Left lobe of liver (tissue), 2 donors: ENCODE data around the gene TREML1. TPM values are rescaled to one million over a fixed set of nuclear protein-coding genes. Genes with fewer than 3 reads are reported as not detected.
A peak's percentile ranks its signal among the peaks of the same experiment; 100 is the strongest.
"Not testable (repeated sequence)": the region's sequence is repeated elsewhere in the genome, so short reads cannot be mapped to it uniquely, and the experiment has no call there.

Experiments
- ATAC-seq: fragments of 200-7000 bp; cut with Tn5 transposase; one replicate; pipeline ENCODE4 v1.9.1; 2020; ENCODE audit warnings: mild to moderate bottlenecking, moderate library complexity
- DNase-seq: peaks from one replicate; pipeline ENCODE4 v3.0.0-alpha.2; 2020; ENCODE audit warnings: low spot score
- total RNA-seq: library from RNA; stranded (reverse); gene quantifications from one replicate; pipeline ENCODE4 v1.2.1, GENCODE V29; 2021
- donor health status: DM: no; HTN: no; CAD: no; lungs with moderate emphysema.
- donor health status: DM: no; HTN: yes; CAD: no.

TREML1 gene
- total RNA-seq, 1 donor from 2014 or later = not detected

DNA sequence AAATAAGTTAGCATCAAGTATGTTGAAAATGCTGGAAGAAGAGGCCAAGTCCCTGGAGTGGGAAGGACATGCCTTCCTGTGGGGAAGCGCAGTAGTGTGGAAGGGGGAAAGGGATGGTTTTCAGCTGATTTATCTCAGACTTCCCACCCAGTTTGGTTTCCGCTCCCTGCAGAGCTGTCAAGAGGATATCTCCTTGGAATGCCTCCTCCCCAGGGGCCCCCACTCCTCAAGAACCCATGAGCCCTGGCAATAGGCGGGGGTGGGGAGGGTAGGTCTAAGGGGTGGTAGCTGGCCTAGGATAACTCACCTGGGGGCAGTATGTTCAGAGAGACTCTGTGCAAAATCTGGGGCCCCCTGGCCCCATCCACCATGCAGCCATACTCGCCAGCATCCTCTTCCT, 696 bp downstream of the TREML1 start:
- ATAC-seq = no peak

DNA sequence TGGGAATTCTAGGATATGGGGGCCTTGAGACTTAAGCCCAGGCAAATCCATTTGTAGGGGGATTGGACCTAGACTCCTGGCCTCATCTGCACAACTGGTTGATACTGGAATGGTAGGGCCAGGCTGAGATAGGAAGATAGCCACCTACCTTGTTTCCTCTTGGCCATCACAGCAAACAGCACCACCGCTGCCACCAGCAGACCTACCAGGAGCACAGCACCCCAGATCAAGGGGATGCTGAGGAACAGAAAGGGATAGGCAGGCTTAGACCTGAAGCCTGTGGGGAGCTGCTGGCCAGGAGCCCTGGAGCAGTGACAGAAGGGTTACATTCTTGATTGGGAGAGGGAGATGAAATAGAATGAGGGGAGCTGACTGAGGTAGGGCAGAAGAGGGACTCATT, 3.5 kb downstream of the TREML1 start:
- no peak for DNase-seq
- no peak for ATAC-seq

More for the DNA sequence above, 696 bp downstream of the TREML1 start:
- no peak for DNase-seq

DNA sequence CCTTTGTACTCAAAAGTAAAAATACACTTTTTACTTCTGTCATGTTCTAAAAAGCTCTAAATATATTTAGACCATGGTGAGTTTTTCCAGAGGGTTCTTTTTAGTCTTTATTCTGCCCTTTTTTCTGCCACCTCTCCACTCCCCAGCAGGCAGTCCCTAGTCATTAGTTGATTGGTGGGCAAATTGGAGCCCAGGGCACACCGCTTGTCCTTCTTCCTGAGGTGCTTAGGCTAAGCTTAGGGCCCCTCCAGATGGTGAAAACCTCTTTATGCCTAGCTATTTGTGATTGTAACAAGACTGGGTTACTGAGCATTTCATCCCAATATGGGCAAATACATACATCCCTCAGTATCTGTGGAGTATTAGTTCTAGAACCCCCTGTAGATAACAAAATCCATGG, 6.2 kb downstream of the TREML1 start:
- DNase-seq = no peak
- no peak for ATAC-seq

DNA sequence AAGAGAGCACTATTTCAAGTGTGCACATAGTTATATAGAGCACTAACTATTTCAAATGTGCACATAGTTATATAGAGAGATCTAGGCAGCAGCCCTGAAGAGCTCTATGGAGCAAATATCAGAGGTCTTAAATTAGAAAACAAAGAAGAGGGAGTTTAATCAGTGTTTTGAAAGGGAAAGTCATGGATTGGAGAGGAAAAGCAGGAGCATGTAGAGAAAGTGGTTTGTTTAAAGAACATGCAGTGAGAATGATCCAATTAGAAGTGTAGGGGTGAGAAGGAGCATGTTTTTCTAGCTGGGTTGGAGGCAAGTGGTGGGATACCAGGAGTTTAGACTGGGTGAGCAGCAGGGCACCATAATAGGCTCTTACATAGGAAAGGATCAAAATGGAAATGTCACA, 17.2 kb downstream of the TREML1 start:
- ATAC-seq (no peak), DNase-seq (no peak)

DNA sequence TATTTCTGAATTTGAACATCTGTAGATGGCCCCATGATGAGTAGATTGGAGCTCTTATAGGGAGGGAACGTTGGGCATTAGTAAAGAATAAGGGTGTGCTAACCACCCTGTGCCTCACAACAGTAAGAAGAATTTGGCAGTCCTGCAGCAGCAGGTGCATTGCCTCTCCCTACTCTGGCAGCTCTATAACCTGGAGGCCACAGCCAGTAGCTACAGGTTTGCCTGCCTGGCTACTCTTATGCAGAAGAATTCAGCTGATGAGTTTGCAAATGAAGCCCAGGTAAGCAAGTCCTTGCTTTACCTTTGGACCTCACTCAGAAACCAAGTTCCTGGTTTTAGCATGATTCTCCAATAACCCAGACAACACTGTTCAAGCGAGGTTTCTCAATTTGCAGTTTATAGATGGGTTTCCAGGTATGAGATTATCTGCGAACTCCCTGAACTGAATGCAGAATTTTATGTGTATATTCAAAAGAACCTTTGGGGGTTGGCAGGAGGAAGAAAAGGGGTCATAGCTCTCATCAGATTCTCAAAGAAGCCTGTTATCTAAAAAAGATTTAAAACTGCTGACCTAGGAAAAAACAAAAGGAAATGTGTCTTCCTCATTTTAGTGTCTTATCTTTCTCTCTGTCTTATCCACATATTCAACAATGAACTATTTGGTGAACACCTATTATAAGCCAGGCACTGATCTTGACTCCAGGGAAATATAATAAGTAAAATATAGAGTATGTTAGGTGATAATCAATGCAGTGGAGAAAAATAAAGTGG, 18.9 kb downstream of the TREML1 start:
- DNase-seq = no peak
- ATAC-seq = no peak

DNA sequence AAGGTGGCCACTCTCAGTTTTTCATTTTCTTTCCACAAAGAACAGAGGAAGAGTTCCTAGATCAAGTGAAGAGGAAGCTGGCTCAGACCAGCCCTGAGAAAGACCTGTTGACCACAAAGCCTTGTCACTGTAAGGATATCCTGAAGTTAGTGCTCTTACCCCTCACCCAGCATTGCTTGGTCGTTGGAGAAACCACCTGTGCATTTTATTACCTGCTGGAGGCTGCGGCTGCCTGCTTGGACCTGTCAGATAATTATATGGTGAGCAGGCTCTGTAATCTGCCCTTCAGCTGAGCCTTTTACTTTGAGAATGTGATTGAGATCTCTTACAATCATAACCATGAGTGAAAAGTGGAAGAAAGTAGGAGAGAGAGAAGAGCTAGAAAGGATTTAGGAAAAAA, 21.9 kb downstream of the TREML1 start:
- ATAC-seq (no peak), DNase-seq (no peak)

DNA sequence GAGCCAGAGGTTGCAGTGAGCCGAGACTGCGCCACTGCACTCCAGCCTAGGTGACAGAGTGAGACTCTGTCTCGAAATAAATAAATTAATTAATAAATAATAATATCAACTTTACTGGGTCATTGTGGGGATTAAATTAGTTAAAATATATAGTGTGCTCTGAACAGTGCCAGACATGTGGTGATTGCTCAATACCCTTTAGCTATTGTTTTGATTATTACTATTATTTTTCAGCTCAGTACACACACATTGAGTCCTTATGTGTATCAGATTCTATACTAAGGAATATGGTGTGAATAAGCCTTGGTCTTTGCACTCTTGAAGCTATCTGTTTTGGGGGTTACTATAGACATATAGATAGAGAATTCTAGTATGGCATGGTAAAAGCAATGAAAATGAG, 28.9 kb downstream of the TREML1 start:
- no peak for DNase-seq
- no peak for ATAC-seq

DNA sequence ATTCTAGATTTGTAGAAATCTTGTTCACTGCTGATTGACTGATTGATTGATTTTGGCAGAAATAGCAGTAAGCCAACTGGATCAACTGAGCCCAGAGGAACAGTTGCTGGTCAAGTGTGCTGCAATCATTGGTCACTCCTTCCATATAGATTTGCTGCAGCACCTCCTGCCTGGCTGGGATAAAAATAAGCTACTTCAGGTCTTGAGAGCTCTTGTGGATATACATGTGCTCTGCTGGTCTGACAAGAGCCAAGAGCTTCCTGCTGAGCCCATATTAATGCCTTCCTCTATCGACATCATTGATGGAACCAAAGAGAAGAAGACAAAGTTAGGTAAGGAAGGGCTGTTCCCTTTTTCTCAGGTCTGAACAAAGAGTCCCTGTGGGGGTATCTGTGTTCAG, 31.2 kb downstream of the TREML1 start:
- DNase-seq (no peak), ATAC-seq (no peak)

DNA sequence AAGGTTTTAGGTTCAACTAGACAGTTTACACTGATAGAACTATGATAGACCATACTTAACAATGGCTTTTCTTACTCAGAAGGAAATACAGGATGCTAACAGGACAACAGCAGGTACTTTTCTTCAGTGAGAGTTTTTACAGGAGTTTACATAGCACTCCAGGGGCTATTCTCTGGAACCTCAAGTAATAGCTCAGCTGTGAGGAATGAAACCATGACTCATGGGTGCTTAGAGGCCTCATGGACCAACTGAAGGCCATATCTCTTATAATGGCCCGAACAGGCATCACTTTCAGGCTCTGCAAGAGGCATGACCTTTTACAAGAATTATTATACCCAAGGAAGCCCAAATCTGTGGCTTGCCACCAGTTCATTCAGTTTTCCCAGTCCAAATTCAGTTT, 31.8 kb downstream of the TREML1 start:
- DNase-seq (no peak), ATAC-seq (no peak)

DNA sequence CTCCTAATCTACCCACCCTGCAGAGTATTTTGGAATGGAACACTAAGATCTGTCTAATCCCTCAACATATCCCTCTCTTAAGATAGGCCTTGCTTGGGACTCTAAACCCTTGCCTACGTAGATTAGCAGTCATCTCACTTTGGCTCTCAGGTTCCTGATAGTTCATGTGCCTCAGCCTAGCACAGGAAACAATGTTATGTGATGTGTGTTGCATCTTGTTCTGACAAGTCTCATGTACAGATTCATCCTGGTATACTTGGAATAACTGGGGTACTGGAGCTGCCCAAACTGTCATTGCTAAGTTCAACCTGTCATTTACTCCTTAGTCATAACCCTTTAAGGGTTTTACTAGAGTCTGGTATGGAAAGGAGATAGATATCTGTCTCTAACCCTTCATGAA, 34.1 kb downstream of the TREML1 start:
- no peak for ATAC-seq
- no peak for DNase-seq

DNA sequence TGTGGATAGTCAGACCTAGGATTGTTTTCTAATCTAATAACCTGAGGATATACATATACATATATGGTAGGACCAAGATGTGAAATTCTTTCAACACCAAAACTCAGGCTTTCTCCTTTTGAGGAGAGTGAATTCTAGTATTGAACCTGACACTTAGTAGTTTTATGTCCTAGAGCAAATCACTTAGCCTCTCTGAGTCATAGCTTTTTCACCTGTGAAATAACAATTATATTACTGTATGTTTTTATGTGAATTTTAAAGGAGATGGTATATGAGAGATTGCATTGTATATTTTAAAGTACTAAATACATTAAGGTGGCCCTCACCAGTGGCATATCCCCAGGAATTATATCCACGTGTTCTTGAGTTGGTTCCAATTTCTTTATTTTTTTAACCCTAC, 34.6 kb downstream of the TREML1 start:
- DNase-seq (no peak), ATAC-seq (no peak)

DNA sequence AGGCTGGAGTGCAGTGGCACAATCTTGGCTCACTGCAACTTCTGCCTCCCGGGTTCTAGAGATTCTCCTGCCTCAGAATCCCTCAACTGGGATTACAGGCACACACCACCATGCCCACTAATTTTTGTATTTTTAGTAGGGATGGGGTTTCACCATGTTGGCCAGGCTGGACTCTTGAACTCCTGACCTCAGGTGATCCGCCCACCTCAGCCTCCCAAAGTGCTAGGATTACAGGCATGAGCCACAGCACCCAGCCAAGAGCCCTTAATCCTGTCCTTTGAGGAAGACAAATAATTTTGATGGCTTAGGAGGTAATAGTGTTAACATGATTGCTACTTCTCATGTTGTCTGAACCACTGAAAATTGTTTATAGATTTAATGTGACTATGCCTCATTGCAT, 39.1 kb downstream of the TREML1 start:
- peak; percentile 40 for ATAC-seq

DNA sequence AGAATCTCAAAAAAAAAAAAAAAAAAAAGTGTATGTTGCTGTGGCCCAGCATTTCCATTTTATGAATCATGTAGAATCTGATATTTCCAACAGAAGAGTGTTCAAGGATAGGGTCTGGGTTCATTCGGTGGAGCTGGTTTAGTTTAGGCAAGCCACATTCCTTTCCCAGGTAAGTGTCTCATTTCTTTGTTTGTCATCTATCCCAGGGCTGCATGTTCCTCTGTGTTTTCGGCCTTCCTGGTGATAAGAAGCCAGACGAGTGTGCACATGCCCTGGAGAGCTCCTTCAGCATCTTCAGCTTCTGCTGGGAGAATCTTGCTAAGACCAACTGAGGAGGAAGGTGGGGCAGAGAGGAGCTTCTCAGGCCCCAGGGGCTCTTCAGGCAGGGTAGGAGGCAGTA, 43.1 kb downstream of the TREML1 start:
- no peak for DNase-seq
- no peak for ATAC-seq

More for the DNA sequence above, 39.1 kb downstream of the TREML1 start:
- not testable (repeated sequence) for DNase-seq

DNA sequence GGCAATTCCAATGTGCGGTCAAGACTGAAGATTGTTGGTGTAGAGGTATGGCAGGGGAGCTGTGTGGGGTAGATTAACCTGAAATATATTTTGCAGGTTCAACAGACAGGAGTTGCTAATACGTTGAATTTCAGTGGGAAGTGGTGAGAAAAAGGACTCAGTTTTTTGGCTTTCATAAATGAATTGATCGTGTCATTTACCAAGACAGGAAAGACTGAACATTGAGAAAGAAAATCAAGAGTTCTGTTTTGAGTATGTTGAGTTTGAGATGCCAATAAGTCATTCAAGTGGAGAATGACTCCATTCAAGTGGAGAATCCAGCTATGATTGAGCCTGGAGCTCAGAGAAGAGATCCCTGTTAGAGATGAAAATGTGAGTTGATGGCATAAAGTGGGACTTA, 50.3 kb downstream of the TREML1 start:
- ATAC-seq (no peak), DNase-seq (no peak)

DNA sequence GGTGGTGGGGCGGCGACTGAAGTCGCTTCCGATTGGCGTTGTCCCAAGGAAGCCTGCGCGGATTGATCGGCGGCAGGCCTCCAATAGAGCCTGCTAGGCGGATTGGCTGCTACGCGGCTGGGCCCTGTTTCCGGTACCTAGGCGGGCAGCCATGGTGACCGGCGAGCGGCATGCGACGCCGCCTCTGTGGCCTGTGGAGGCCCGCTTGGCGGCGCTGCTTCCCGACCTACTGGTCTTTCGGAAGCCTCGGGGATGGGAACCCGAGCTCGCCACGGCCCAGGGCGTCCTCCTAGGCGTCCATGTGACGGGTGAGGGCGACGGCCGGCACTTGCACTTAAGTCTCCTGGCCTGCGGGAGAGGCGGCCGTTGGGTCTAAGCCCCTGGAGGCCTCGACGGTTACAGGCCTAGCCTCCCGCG, 53.3 kb downstream of the TREML1 start:
- no peak for ATAC-seq
- no peak for DNase-seq

Other genes starting within 250 kb of the TREML1 start
- gene UNC5CL, start 115.1 kb downstream of the TREML1 start, total RNA-seq = 9.3 TPM
- 0.30 TPM for gene TSPO2, start 111.9 kb downstream of the TREML1 start, total RNA-seq
- gene APOBEC2, start 101.1 kb downstream of the TREML1 start, total RNA-seq = not detected
- gene OARD1, start 82.0 kb downstream of the TREML1 start, total RNA-seq = 22.4 TPM
- gene NFYA, start 81.4 kb downstream of the TREML1 start, total RNA-seq = 7.7 TPM
- gene TREM2, start 8.8 kb upstream of the TREML1 start, total RNA-seq = 0.28 TPM
- 0.08 TPM for gene TREML2, start 46.8 kb upstream of the TREML1 start, total RNA-seq
- not detected for gene TREML4, start 74.0 kb upstream of the TREML1 start, total RNA-seq
- 0.25 TPM for gene TREM1, start 132.3 kb upstream of the TREML1 start, total RNA-seq
- not detected for gene NCR2, start 181.3 kb upstream of the TREML1 start, total RNA-seq